ENCODE data around the gene ACSM3. TPM values are rescaled to one million over a fixed set of nuclear protein-coding genes. Genes with fewer than 3 reads are reported as not detected.

The ACSM3 gene
- total and polyA plus RNA-seq, 2 experiments from 2014 or later: 0.65 to 1.7 TPM

DNA sequence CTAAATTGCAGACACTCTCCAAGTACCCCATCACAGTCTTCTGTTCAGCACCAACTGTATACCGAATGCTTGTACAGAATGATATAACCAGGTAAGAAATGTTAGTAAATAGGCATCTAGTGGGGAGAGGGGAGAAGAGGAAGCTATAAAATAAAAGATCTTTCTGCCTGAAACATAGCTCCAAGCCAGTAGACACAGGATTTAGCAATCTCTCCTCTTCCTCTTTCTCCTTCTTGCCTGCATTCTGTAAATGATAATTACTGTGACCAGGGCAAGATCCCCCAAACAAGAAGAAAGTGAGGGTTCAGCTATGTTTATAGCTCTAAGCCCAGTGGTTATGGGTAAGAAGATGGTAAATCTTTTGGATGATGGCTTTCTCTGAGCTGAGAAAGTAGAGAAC lies 17.9 kb downstream of the ACSM3 start:
- no peak for DNase-seq
- TF ChIP-seq EZH2 (IDR thresholded peaks at IDR 0.05; ENCODE audit: insufficient read depth, poor library complexity, severe bottlenecking) (no peak), EZH2phosphoT487 (IDR thresholded peaks at IDR 0.05; ENCODE audit: insufficient read depth, low read depth) (no peak)
- Histone ChIP-seq H3K4me3 (no peak overlapping the region), H3K9ac (no peak overlapping the region), H3F3A (ENCODE audit: insufficient read depth) (no peaks in the 10 kb centered on the region), H3K27ac (no peak overlapping the region), H3K9me3 (ENCODE audit: low read depth) (no peaks in the 10 kb centered on the region), H3K9me2 (ENCODE audit: insufficient read depth) (no peaks in the 10 kb centered on the region), H3K27me3 (replicated peaks; ENCODE audit: insufficient read depth) (no peaks in the 10 kb centered on the region), H2AFZ (no peak overlapping the region), H3K79me2 (ENCODE audit: insufficient read depth) (no peaks in the 10 kb centered on the region), H3K4me2 (ENCODE audit: unreplicated experiment) (no peak overlapping the region), H4K20me1 (ENCODE audit: insufficient read depth) (no peaks in the 10 kb centered on the region), H3K36me3 (ENCODE audit: low read depth) (no peaks in the 10 kb centered on the region), H3K4me1 (ENCODE audit: insufficient read depth) (no peaks in the 10 kb centered on the region)
- in situ Hi-C loops (cut with MboI): no loop called here
- WGBS, 2 experiments (ENCODE audit: low coverage in 1 of 2, low lambda C conversion rate in 2 of 2, missing lambda C conversion rate in 2 of 2): 35 to 65% methylated on average over 1 of the region's 1 CpG

DNA sequence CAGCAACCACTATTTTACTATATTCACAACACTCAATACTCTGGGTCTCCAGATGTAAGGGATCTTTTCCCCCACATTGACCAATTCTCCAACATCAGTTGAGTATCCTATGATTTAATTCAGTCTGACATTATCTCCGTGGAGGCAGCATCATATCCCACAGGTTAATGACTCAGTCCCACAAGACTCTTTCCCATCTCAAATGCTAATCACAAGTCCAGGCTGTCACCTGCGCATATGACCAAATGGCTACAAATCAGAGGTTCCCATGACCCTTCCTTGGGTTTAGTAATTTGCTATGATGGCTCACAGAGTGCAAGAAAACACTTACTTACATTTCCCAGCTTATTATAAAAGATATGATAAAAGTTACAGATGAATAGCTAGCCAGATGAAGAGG lies 18.7 kb downstream of the ACSM3 start:
- in situ Hi-C loops (cut with MboI): no loop called here
- Histone ChIP-seq H3K4me1 (ENCODE audit: insufficient read depth) (no peaks in the 10 kb centered on the region), H3K79me2 (ENCODE audit: insufficient read depth) (no peaks in the 10 kb centered on the region), H3K27me3 (replicated peaks; ENCODE audit: insufficient read depth) (no peaks in the 10 kb centered on the region), H2AFZ (no peak overlapping the region), H4K20me1 (ENCODE audit: insufficient read depth) (no peaks in the 10 kb centered on the region), H3K9me3 (ENCODE audit: low read depth) (no peaks in the 10 kb centered on the region), H3F3A (ENCODE audit: insufficient read depth) (no peaks in the 10 kb centered on the region), H3K9me2 (ENCODE audit: insufficient read depth) (no peaks in the 10 kb centered on the region), H3K4me3 (no peak overlapping the region), H3K9ac (no peak overlapping the region), H3K36me3 (ENCODE audit: low read depth) (no peaks in the 10 kb centered on the region), H3K27ac (no peak overlapping the region), H3K4me2 (ENCODE audit: unreplicated experiment) (no peak overlapping the region)
- WGBS, 2 experiments (ENCODE audit: low coverage in 1 of 2, low lambda C conversion rate in 2 of 2, missing lambda C conversion rate in 2 of 2): 82% methylated on average over 2 of the region's 2 CpGs
- TF ChIP-seq EZH2 (IDR thresholded peaks at IDR 0.05; ENCODE audit: insufficient read depth, poor library complexity, severe bottlenecking) (no peak), EZH2phosphoT487 (IDR thresholded peaks at IDR 0.05; ENCODE audit: insufficient read depth, low read depth) (no peak)
- DNase-seq: no peak

DNA sequence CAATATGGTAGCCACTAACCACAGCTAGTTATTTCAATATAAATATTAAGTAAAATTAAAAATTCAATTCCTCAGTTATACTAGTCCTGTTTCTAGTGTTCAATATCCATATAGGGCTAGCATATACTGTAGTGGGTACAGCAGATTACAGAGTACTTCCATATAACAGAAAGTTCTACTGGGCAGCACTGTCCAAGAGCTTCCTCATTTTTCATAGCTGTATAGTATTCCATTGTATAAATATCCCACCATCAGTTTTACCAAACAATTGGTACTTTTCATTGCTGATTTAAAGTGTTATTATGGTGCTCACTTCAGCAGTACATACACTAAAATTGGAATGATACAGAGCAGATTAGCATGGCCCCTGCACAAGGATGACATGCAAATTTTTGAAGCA lies 20.4 kb downstream of the ACSM3 start:
- Histone ChIP-seq H3K4me2 (ENCODE audit: unreplicated experiment) (no peak overlapping the region), H3F3A (ENCODE audit: insufficient read depth) (no peaks in the 10 kb centered on the region)

DNA sequence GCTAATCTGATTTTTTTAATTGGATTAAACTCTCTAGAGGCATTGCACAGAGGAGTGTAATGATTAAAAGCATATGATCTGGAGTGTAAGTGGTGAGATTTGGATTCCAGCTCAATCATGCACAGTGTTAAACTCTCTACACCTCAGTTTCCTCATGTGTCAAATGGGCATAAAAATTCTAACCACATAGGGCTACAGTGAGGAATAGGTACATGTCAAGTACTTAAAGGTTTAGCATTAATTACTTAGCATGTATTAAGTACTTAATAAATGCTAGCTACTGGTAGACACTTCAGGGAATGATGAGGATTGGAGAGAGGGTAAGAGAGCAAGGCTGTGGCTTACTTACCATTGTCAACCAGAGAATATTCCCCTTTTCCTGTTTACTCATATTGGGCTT lies 25.3 kb downstream of the ACSM3 start:
- H3F3A ChIP-seq (ENCODE audit: insufficient read depth): no peaks in the 10 kb centered on the region
- H3K4me1 ChIP-seq (ENCODE audit: insufficient read depth): no peaks in the 10 kb centered on the region
- no peak overlapping the region for H2AFZ ChIP-seq
- H3K36me3 ChIP-seq (ENCODE audit: low read depth): no peaks in the 10 kb centered on the region
- no peaks in the 10 kb centered on the region for H3K27me3 ChIP-seq (replicated peaks; ENCODE audit: insufficient read depth)
- H3K9ac ChIP-seq: no peak overlapping the region
- H3K4me2 ChIP-seq (ENCODE audit: unreplicated experiment): no peak overlapping the region
- no peaks in the 10 kb centered on the region for H3K79me2 ChIP-seq (ENCODE audit: insufficient read depth)
- no peak for DNase-seq
- no peak overlapping the region for H3K4me3 ChIP-seq
- H3K9me3 ChIP-seq (ENCODE audit: low read depth): no peaks in the 10 kb centered on the region
- no peak overlapping the region for H3K27ac ChIP-seq
- H4K20me1 ChIP-seq (ENCODE audit: insufficient read depth): no peaks in the 10 kb centered on the region
- no peaks in the 10 kb centered on the region for H3K9me2 ChIP-seq (ENCODE audit: insufficient read depth)
- in situ Hi-C loops (cut with MboI): no loop called here
- TF ChIP-seq EZH2 (IDR thresholded peaks at IDR 0.05; ENCODE audit: insufficient read depth, poor library complexity, severe bottlenecking) (no peak), EZH2phosphoT487 (IDR thresholded peaks at IDR 0.05; ENCODE audit: insufficient read depth, low read depth) (no peak)

More for the DNA sequence above, 20.4 kb downstream of the ACSM3 start:
- in situ Hi-C loops (cut with MboI): no loop called here
- Histone ChIP-seq H3K4me1 (ENCODE audit: insufficient read depth) (no peaks in the 10 kb centered on the region), H4K20me1 (ENCODE audit: insufficient read depth) (no peaks in the 10 kb centered on the region), H3K79me2 (ENCODE audit: insufficient read depth) (no peaks in the 10 kb centered on the region), H3K36me3 (ENCODE audit: low read depth) (no peaks in the 10 kb centered on the region), H3K9me2 (ENCODE audit: insufficient read depth) (no peaks in the 10 kb centered on the region), H3K27ac (no peak overlapping the region), H3K27me3 (replicated peaks; ENCODE audit: insufficient read depth) (no peaks in the 10 kb centered on the region), H3K9ac (no peak overlapping the region), H2AFZ (no peak overlapping the region), H3K9me3 (ENCODE audit: low read depth) (no peaks in the 10 kb centered on the region), H3K4me3 (no peak overlapping the region)
- DNase-seq: no peak
- TF ChIP-seq EZH2 (IDR thresholded peaks at IDR 0.05; ENCODE audit: insufficient read depth, poor library complexity, severe bottlenecking): no peak
- TF ChIP-seq EZH2phosphoT487 (IDR thresholded peaks at IDR 0.05; ENCODE audit: insufficient read depth, low read depth): no peak

DNA sequence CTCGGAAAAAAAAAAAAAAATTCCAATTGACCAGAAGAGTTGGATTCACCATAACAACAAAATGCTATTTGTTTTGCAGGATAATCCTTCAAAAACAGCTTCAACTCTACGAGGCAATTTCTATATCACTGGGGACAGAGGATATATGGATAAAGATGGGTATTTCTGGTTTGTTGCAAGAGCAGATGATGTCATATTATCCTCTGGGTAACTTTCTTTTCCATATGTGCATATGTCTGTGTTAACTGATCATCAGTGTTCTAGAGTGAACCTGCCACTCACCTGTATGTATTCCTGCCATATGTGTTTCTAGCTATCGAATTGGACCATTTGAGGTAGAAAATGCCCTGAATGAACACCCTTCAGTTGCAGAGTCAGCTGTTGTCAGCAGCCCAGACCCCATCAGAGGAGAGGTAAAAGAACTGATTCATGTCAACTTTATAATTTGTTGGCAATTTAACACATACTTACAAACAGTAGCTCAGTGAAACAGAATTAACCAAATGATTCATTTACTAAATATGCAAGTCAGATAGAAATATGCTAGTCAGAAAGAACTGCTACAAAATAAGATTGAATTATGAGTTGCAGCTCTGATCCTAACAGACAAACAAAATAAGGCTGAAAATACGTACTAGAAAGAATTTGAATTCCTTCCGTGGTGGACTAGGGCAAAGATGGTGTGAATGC lies 28.3 kb downstream of the ACSM3 start:
- Histone ChIP-seq H3K4me1 (ENCODE audit: insufficient read depth) (no peaks in the 10 kb centered on the region), H3K27me3 (replicated peaks; ENCODE audit: insufficient read depth) (no peaks in the 10 kb centered on the region), H3K27ac (no peak overlapping the region), H3K9me2 (ENCODE audit: insufficient read depth) (no peaks in the 10 kb centered on the region), H3F3A (ENCODE audit: insufficient read depth) (no peaks in the 10 kb centered on the region), H3K4me3 (no peak overlapping the region), H3K9ac (no peak overlapping the region), H3K4me2 (ENCODE audit: unreplicated experiment) (no peak overlapping the region), H4K20me1 (ENCODE audit: insufficient read depth) (no peaks in the 10 kb centered on the region), H3K36me3 (ENCODE audit: low read depth) (no peaks in the 10 kb centered on the region), H3K79me2 (ENCODE audit: insufficient read depth) (no peaks in the 10 kb centered on the region), H2AFZ (no peak overlapping the region), H3K9me3 (ENCODE audit: low read depth) (no peaks in the 10 kb centered on the region)
- WGBS, 2 experiments (ENCODE audit: low coverage in 1 of 2, low lambda C conversion rate in 2 of 2, missing lambda C conversion rate in 2 of 2): 93 to 97% methylated on average over 5 of the region's 5 CpGs
- TF ChIP-seq EZH2phosphoT487 (IDR thresholded peaks at IDR 0.05; ENCODE audit: insufficient read depth, low read depth) (no peak), EZH2 (IDR thresholded peaks at IDR 0.05; ENCODE audit: insufficient read depth, poor library complexity, severe bottlenecking) (no peak)
- peak; percentile 7 for DNase-seq
- in situ Hi-C loops (cut with MboI): no loop called here
